A673 (cell line): Measurements from ENCODE around the gene NCBP2L. TPM values are rescaled to one million over a fixed set of nuclear protein-coding genes. Genes with fewer than 3 reads are reported as not detected.

Source experiments
- BruUV-seq: library from RNA; stranded (reverse); fragments of 400-500 nt; replicated peaks from 2 replicates; lab custom pipeline; 2021; lab: Mats Ljungman, UMichigan
- CTCF ChIA-PET: fragments of 300-600 bp; sonication (Branson Sonifier 250); formaldehyde crosslinking; loops from one replicate; lab custom pipeline; 2022; ENCODE audit warnings: antibody characterized with exemption; lab: Charles Lee
- POLR2A ChIA-PET: fragments of 300-600 bp; sonication (Branson Sonifier 250); formaldehyde crosslinking; loops from one replicate; lab custom pipeline; 2022; ENCODE audit warnings: antibody characterized with exemption; ENCODE audit not compliant: low non-redundant PET; lab: Charles Lee
- DNase-seq: peaks from one replicate; pipeline ENCODE4 v3.0.0-alpha.2; 2015; ENCODE audit warnings: low spot score
- H3K27ac ChIP-seq: fragments of 200-600 bp; sonication (generic); 2 replicates; pipeline ENCODE4 v1.5.1; 2016; ENCODE audit warnings: mixed run types, low read depth, mild to moderate bottlenecking, mixed read lengths, antibody characterized with exemption, low read length; ENCODE audit not compliant: poor library complexity, severe bottlenecking
- H3K27me3 ChIP-seq: fragments of 200-600 bp; sonication (generic); replicated peaks from 2 replicates; pipeline ENCODE4 v1.6.1; 2017; ENCODE audit warnings: mixed run types, low read depth, mild to moderate bottlenecking, mixed read lengths, antibody characterized with exemption, low read length; ENCODE audit not compliant: insufficient read depth, poor library complexity
- H3K36me3 ChIP-seq: fragments of 200-600 bp; sonication (generic); 2 replicates; pipeline ENCODE4 v1.6.1; 2016; ENCODE audit warnings: mixed run types, mild to moderate bottlenecking, mixed read lengths, antibody characterized with exemption, low read length; ENCODE audit not compliant: insufficient read depth, poor library complexity, severe bottlenecking
- H3K4me1 ChIP-seq: fragments of 200-600 bp; sonication (generic); 2 replicates; pipeline ENCODE4 v1.6.1; 2017; ENCODE audit warnings: mixed run types, mild to moderate bottlenecking, mixed read lengths, antibody characterized with exemption, low read length; ENCODE audit not compliant: insufficient read depth, poor library complexity, severe bottlenecking
- H3K4me3 ChIP-seq: fragments of 200-600 bp; sonication (generic); 2 replicates; pipeline ENCODE4 v1.5.1; 2016; ENCODE audit warnings: low read depth, mixed run types, mild to moderate bottlenecking, mixed read lengths, low read length; ENCODE audit not compliant: poor library complexity, severe bottlenecking
- H3K9me3 ChIP-seq: fragments of 200-600 bp; sonication (generic); 2 replicates; pipeline ENCODE4 v1.6.1; 2016; ENCODE audit warnings: mixed run types, low read depth, mild to moderate bottlenecking, mixed read lengths, antibody characterized with exemption, low read length; ENCODE audit not compliant: poor library complexity, severe bottlenecking
- CTCF ChIP-seq: fragments of 300-800, 200-600 bp; sonication (generic); conservative IDR thresholded peaks from 2 replicates; pipeline ENCODE4 v1.5.1; 2017; ENCODE audit warnings: low read depth, mild to moderate bottlenecking, antibody characterized with exemption, low read length, moderate library complexity, mixed read lengths
- EZH2 ChIP-seq: fragments of 200-600 bp; sonication (generic); IDR thresholded peaks from 2 replicates; pipeline ENCODE4 v1.6.1; 2017; ENCODE audit warnings: borderline replicate concordance, low read depth, mild to moderate bottlenecking, mixed read lengths, antibody characterized with exemption, low read length; ENCODE audit not compliant: poor library complexity, severe bottlenecking
- intact Hi-C: fragments of 100-400 bp; cut with micrococcal nuclease; formaldehyde crosslinking; loops from one replicate; pipeline ENCODE4 v1.10.0; 2022; ENCODE audit not compliant: unreplicated experiment
- total RNA-seq: library from RNA; stranded (reverse); gene quantifications from 2 replicates; pipeline ENCODE4 v1.2.3, GENCODE V29; 2021

NCBP2L gene
- total RNA-seq, 1 experiment from 2014 or later, result not detected

GRCh38 chrX:107827852-107828251 lies 50.3 kb downstream of the NCBP2L start:
- TF ChIP-seq EZH2, result no peak
- no peak for TF ChIP-seq CTCF
- CTCF ChIA-PET, result no interaction called here
- Histone ChIP-seq H3K27me3 (peaks cover 30% of the 10 kb centered on the region), H3K9me3 (no peaks in the 10 kb centered on the region), H3K4me3 (no peak overlapping the region), H3K36me3 (no peaks in the 10 kb centered on the region), H3K4me1 (no peaks in the 10 kb centered on the region), H3K27ac (no peak overlapping the region)
- no TSS peak for BruUV-seq
- intact Hi-C loops, result no loop called here
- POLR2A ChIA-PET, result no interaction called here
- no peak for DNase-seq

- intact Hi-C loops, result no loop called here
- DNase-seq, result no peak
- ChIA-PET CTCF (no interaction called here), POLR2A (no interaction called here)
- H3K27ac ChIP-seq, result no peak overlapping the region
- BruUV-seq, result no TSS peak
- H3K27me3 ChIP-seq, result peaks cover 32% of the 10 kb centered on the region
- H3K36me3 ChIP-seq, result no peaks in the 10 kb centered on the region
- H3K4me1 ChIP-seq, result no peaks in the 10 kb centered on the region
- no peak for TF ChIP-seq EZH2
- TF ChIP-seq CTCF, result no peak
- H3K9me3 ChIP-seq, result no peaks in the 10 kb centered on the region
- H3K4me3 ChIP-seq, result no peak overlapping the region
These were observed 52.3 kb downstream of the NCBP2L start for GRCh38 chrX:107829878-107830277.

- no peak overlapping the region for H3K27ac ChIP-seq
- no TSS peak for BruUV-seq
- H3K27me3 ChIP-seq, result peaks cover 26% of the 10 kb centered on the region
- CTCF ChIA-PET, result no interaction called here
- H3K36me3 ChIP-seq, result no peaks in the 10 kb centered on the region
- H3K4me3 ChIP-seq, result no peak overlapping the region
- no peaks in the 10 kb centered on the region for H3K4me1 ChIP-seq
- H3K9me3 ChIP-seq, result no peaks in the 10 kb centered on the region
- TF ChIP-seq EZH2 (no peak), CTCF (no peak)
- intact Hi-C loops, result no loop called here
- DNase-seq, result no peak
- POLR2A ChIA-PET, result no interaction called here
These were observed 53.7 kb downstream of the NCBP2L start for GRCh38 chrX:107831071-107831730.
